H1 (cell line): ENCODE data around the gene RAB40A. TPM values are rescaled to one million over a fixed set of nuclear protein-coding genes. Genes with fewer than 3 reads are reported as not detected.

Source experiments
- CHD1 ChIP-seq: IDR thresholded peaks from 2 replicates; pipeline ENCODE4 v1.6.1; 2012; ENCODE audit warnings: low read depth, low read length, improper control_type of control experiment
- EZH2 ChIP-seq: fragments of 200-600 bp; sonication (generic); IDR thresholded peaks from 2 replicates; pipeline ENCODE4 v1.7.1; 2012; ENCODE audit warnings: low read depth, mild to moderate bottlenecking, moderate library complexity, low read length, inconsistent platforms; ENCODE audit not compliant: severe bottlenecking
- FOSL1 ChIP-seq: IDR thresholded peaks from 2 replicates; pipeline ENCODE4 v1.6.1; 2011; ENCODE audit warnings: mild to moderate bottlenecking, low read depth, low read length, moderate library complexity; ENCODE audit not compliant: insufficient read depth
- JUN ChIP-seq: IDR thresholded peaks from 2 replicates; pipeline ENCODE4 v1.6.1; 2011; ENCODE audit warnings: low read depth, mild to moderate bottlenecking, improper control_type of control experiment, low read length
- POLR2AphosphoS5 ChIP-seq: IDR thresholded peaks from 2 replicates; pipeline ENCODE4 v1.6.1; 2011; ENCODE audit warnings: low read depth, low read length
- RAD21 ChIP-seq, 2 experiments: IDR thresholded peaks in 1 of 2; conservative IDR thresholded peaks in 1 of 2; 2 replicates each; pipeline ENCODE4 v1.6.1; 2011; ENCODE audit warnings: low read depth in 2 of 2, low read length in 2 of 2, improper control_type of control experiment in 1 of 2, inconsistent platforms in 1 of 2, mild to moderate bottlenecking in 1 of 2, moderate library complexity in 1 of 2
- SRF ChIP-seq: IDR thresholded peaks from 2 replicates; pipeline ENCODE4 v1.6.1; 2011; ENCODE audit warnings: mild to moderate bottlenecking, low read depth, low read length, moderate library complexity
- YY1 ChIP-seq: IDR thresholded peaks from 2 replicates; pipeline ENCODE4 v1.6.1; 2011; ENCODE audit warnings: low read depth, mild to moderate bottlenecking, low read length
- polyA plus RNA-seq, 7 experiments: library from polyadenylated mRNA; depleted of rRNA in 3 of 7; stranded (reverse) in 5 of 7; unstranded in 2 of 7; fragments of >200 nt in 5 of 7; fragments of 200-250 nt in 2 of 7; gene quantifications; 1 replicate in 5 of 7; 2 replicates in 1 of 7; 4 replicates in 1 of 7; pipeline versions ENCODE4 v1.2.1 to v1.2.3, GENCODE V29; 2011 to 2013; ENCODE audit warnings: missing spikeins in 2 of 7, mixed read lengths in 2 of 7
- total RNA-seq: library from RNA; stranded (reverse); fragmentation: NEBNext Ultra II Directional; extraction: Animal tissue kit (Norgen Biotek cat#: 25700); gene quantifications from 2 replicates; pipeline ENCODE4 v1.2.1, GENCODE V29; 2021
- TF ChIP-seq, protein P1 (sequence below): fragments of 300-600 bp; sonication (generic); IDR thresholded peaks from 2 replicates; pipeline ENCODE4 v1.7.1; 2012; ENCODE audit warnings: low read length, moderate library complexity, mild to moderate bottlenecking, inconsistent platforms; ENCODE audit not compliant: insufficient replicate concordance
- TF ChIP-seq, protein P2 (sequence below): IDR thresholded peaks from 2 replicates; pipeline ENCODE4 v1.6.1; 2012; ENCODE audit warnings: inconsistent platforms

RAB40A gene
- total and polyA plus RNA-seq, 2 of the 8 experiments (the other 6 are each of a cell fraction or from before 2014, with no cell fraction given): 0.09 to 0.21 TPM

GRCh38 chrX:103520386-103520785 is 1.1 kb upstream of the RAB40A start (continued):
- TF ChIP-seq, protein P1, sequence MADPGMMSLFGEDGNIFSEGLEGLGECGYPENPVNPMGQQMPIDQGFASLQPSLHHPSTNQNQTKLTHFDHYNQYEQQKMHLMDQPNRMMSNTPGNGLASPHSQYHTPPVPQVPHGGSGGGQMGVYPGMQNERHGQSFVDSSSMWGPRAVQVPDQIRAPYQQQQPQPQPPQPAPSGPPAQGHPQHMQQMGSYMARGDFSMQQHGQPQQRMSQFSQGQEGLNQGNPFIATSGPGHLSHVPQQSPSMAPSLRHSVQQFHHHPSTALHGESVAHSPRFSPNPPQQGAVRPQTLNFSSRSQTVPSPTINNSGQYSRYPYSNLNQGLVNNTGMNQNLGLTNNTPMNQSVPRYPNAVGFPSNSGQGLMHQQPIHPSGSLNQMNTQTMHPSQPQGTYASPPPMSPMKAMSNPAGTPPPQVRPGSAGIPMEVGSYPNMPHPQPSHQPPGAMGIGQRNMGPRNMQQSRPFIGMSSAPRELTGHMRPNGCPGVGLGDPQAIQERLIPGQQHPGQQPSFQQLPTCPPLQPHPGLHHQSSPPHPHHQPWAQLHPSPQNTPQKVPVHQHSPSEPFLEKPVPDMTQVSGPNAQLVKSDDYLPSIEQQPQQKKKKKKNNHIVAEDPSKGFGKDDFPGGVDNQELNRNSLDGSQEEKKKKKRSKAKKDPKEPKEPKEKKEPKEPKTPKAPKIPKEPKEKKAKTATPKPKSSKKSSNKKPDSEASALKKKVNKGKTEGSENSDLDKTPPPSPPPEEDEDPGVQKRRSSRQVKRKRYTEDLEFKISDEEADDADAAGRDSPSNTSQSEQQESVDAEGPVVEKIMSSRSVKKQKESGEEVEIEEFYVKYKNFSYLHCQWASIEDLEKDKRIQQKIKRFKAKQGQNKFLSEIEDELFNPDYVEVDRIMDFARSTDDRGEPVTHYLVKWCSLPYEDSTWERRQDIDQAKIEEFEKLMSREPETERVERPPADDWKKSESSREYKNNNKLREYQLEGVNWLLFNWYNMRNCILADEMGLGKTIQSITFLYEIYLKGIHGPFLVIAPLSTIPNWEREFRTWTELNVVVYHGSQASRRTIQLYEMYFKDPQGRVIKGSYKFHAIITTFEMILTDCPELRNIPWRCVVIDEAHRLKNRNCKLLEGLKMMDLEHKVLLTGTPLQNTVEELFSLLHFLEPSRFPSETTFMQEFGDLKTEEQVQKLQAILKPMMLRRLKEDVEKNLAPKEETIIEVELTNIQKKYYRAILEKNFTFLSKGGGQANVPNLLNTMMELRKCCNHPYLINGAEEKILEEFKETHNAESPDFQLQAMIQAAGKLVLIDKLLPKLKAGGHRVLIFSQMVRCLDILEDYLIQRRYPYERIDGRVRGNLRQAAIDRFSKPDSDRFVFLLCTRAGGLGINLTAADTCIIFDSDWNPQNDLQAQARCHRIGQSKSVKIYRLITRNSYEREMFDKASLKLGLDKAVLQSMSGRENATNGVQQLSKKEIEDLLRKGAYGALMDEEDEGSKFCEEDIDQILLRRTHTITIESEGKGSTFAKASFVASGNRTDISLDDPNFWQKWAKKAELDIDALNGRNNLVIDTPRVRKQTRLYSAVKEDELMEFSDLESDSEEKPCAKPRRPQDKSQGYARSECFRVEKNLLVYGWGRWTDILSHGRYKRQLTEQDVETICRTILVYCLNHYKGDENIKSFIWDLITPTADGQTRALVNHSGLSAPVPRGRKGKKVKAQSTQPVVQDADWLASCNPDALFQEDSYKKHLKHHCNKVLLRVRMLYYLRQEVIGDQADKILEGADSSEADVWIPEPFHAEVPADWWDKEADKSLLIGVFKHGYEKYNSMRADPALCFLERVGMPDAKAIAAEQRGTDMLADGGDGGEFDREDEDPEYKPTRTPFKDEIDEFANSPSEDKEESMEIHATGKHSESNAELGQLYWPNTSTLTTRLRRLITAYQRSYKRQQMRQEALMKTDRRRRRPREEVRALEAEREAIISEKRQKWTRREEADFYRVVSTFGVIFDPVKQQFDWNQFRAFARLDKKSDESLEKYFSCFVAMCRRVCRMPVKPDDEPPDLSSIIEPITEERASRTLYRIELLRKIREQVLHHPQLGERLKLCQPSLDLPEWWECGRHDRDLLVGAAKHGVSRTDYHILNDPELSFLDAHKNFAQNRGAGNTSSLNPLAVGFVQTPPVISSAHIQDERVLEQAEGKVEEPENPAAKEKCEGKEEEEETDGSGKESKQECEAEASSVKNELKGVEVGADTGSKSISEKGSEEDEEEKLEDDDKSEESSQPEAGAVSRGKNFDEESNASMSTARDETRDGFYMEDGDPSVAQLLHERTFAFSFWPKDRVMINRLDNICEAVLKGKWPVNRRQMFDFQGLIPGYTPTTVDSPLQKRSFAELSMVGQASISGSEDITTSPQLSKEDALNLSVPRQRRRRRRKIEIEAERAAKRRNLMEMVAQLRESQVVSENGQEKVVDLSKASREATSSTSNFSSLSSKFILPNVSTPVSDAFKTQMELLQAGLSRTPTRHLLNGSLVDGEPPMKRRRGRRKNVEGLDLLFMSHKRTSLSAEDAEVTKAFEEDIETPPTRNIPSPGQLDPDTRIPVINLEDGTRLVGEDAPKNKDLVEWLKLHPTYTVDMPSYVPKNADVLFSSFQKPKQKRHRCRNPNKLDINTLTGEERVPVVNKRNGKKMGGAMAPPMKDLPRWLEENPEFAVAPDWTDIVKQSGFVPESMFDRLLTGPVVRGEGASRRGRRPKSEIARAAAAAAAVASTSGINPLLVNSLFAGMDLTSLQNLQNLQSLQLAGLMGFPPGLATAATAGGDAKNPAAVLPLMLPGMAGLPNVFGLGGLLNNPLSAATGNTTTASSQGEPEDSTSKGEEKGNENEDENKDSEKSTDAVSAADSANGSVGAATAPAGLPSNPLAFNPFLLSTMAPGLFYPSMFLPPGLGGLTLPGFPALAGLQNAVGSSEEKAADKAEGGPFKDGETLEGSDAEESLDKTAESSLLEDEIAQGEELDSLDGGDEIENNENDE: no peak
- TF ChIP-seq SRF: no peak
- TF ChIP-seq, protein P2, sequence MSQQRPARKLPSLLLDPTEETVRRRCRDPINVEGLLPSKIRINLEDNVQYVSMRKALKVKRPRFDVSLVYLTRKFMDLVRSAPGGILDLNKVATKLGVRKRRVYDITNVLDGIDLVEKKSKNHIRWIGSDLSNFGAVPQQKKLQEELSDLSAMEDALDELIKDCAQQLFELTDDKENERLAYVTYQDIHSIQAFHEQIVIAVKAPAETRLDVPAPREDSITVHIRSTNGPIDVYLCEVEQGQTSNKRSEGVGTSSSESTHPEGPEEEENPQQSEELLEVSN: no peak
- no peak for TF ChIP-seq POLR2AphosphoS5
- TF ChIP-seq FOSL1: no peak
- no peak for TF ChIP-seq CHD1
- TF ChIP-seq RAD21 (IDR thresholded peaks at IDR 0.05 in 1 of 2, conservative IDR thresholded peaks at IDR 0.05 in 1 of 2; ENCODE audit: low read depth in 2 of 2, low read length in 2 of 2): no peak
- TF ChIP-seq JUN: no peak
- TF ChIP-seq EZH2: no peak
- no peak for TF ChIP-seq YY1
- TF ChIP-seq, all 59 proteins: peak for 0
